ENCODE measurements around the gene DNAJB6.

GRCh38 chr7:157442456-157442855 is 105.7 kb downstream of the DNAJB6 start:
- TF ChIP-seq EP300 (IDR thresholded peaks at IDR 0.05; ENCODE audit: borderline replicate concordance) (no peak), MAX (IDR thresholded peaks at IDR 0.05) (no peak), CEBPB (IDR thresholded peaks at IDR 0.05) (no peak), YY1 (IDR thresholded peaks at IDR 0.05; ENCODE audit: low read depth) (no peak)
